Stomach (tissue), 4 donors: ENCODE results near the gene RAB8B.

Experiments
- POLR2A ChIP-seq, 4 donors: fragments of 450-650 bp; IDR thresholded peaks; one replicate each; pipeline ENCODE4 v1.6.1; 2016; ENCODE audit warnings: antibody characterized with exemption in 4 of 4, control low read depth in 2 of 4, mild to moderate bottlenecking in 1 of 4, moderate library complexity in 1 of 4
- POLR2AphosphoS5 ChIP-seq, 3 donors: sonication (generic); formaldehyde crosslinking; IDR thresholded peaks; one replicate each; pipeline ENCODE4 v1.6.1; 2016; ENCODE audit warnings: antibody characterized with exemption in 3 of 3
- TF ChIP-seq, protein P1 (sequence below), 7 experiments: fragments of 450-650 bp in 4 of 7; fragments of 200-600 bp in 3 of 7; sonication (generic) in 3 of 7; IDR thresholded peaks; one replicate each; pipeline ENCODE4 v1.5.1; 2016 to 2019; ENCODE audit warnings: antibody characterized with exemption in 7 of 7, control low read depth in 2 of 7, mild to moderate bottlenecking in 1 of 7

DNA sequence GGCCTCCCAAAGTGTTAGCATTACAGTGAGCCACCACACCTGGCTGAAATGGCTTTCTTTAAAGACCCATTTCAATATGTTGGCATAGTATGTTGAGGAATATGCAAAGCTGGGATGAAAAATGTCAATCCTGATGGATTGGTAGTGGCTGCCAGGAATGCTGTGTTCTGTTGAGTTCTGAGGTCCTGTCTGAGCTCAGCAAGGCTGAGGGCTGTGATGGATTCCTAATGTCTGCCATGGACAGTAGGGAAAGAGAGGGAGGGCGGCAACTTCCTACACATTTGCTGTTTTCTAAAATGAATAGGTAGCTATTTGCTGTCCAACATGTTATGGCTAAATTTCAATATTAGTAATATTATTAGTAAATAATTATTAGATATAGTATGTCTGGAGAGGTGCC is 8.2 kb downstream of the RAB8B start:
- TF ChIP-seq, protein P1, sequence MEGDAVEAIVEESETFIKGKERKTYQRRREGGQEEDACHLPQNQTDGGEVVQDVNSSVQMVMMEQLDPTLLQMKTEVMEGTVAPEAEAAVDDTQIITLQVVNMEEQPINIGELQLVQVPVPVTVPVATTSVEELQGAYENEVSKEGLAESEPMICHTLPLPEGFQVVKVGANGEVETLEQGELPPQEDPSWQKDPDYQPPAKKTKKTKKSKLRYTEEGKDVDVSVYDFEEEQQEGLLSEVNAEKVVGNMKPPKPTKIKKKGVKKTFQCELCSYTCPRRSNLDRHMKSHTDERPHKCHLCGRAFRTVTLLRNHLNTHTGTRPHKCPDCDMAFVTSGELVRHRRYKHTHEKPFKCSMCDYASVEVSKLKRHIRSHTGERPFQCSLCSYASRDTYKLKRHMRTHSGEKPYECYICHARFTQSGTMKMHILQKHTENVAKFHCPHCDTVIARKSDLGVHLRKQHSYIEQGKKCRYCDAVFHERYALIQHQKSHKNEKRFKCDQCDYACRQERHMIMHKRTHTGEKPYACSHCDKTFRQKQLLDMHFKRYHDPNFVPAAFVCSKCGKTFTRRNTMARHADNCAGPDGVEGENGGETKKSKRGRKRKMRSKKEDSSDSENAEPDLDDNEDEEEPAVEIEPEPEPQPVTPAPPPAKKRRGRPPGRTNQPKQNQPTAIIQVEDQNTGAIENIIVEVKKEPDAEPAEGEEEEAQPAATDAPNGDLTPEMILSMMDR (IDR thresholded peaks at IDR 0.05), result no peak
- TF ChIP-seq POLR2A (IDR thresholded peaks at IDR 0.05) (no peak), POLR2AphosphoS5 (IDR thresholded peaks at IDR 0.05) (no peak)
